OCI-LY1 (cell line): ENCODE results near the gene PARD3B.

Experiments used
- H2AFZ ChIP-seq: fragments of 200-600 bp; sonication (generic), shearing (Covaris generic); 2 replicates; pipeline ENCODE4 v1.6.0; 2014; ENCODE audit warnings: antibody characterized with exemption, mild to moderate bottlenecking, low read length
- H3F3A ChIP-seq: fragments of 200-600 bp; sonication (generic), shearing (Covaris generic); 2 replicates; pipeline ENCODE4 v1.6.0; 2014; ENCODE audit warnings: mild to moderate bottlenecking, antibody characterized with exemption, low read length, moderate library complexity; ENCODE audit not compliant: insufficient read depth
- H3K27ac ChIP-seq: fragments of 200-600 bp; sonication (generic); 2 replicates; pipeline ENCODE4 v1.5.1; 2014; ENCODE audit warnings: low read length, mixed run types, mild to moderate bottlenecking, low read depth; ENCODE audit not compliant: poor library complexity, severe bottlenecking
- H3K27me3 ChIP-seq: fragments of 200-600 bp; sonication (generic); 2 replicates; pipeline ENCODE4 v1.6.0; 2014; ENCODE audit warnings: antibody characterized with exemption, mild to moderate bottlenecking, low read length, moderate library complexity; ENCODE audit not compliant: insufficient read depth
- H3K36me3 ChIP-seq: fragments of 200-600 bp; sonication (generic); 2 replicates; pipeline ENCODE4 v1.6.1; 2014; ENCODE audit warnings: mild to moderate bottlenecking, antibody characterized with exemption, low read length, moderate library complexity, mixed read lengths; ENCODE audit not compliant: insufficient read depth
- H3K4me1 ChIP-seq: fragments of 200-600 bp; sonication (generic); 2 replicates; pipeline ENCODE4 v1.5.1; 2014; ENCODE audit warnings: mild to moderate bottlenecking, low read length, moderate library complexity; ENCODE audit not compliant: insufficient read depth, severe bottlenecking
- H3K4me2 ChIP-seq: fragments of 200-600 bp; sonication (generic), shearing (Covaris generic); 2 replicates; pipeline ENCODE4 v1.6.1; 2014; ENCODE audit warnings: low read length
- H3K4me3 ChIP-seq: fragments of 200-600 bp; sonication (generic); 2 replicates; pipeline ENCODE4 v1.5.1; 2014; ENCODE audit warnings: low read length, low read depth, mild to moderate bottlenecking, mixed read lengths; ENCODE audit not compliant: poor library complexity, severe bottlenecking
- H3K79me2 ChIP-seq: fragments of 200-600 bp; shearing (Covaris generic); 2 replicates; pipeline ENCODE4 v1.6.1; 2016; ENCODE audit warnings: mixed run types, low read length, mixed read lengths; ENCODE audit not compliant: insufficient read depth
- H3K9ac ChIP-seq: fragments of 200-600 bp; sonication (generic), shearing (Covaris generic); 2 replicates; pipeline ENCODE4 v1.6.1; 2014; ENCODE audit warnings: mild to moderate bottlenecking, low read length, mixed read lengths
- H3K9me2 ChIP-seq: fragments of 200-600 bp; sonication (generic), shearing (Covaris generic); 2 replicates; pipeline ENCODE4 v1.6.1; 2014; ENCODE audit warnings: low read depth, mild to moderate bottlenecking, low read length, mixed read lengths
- H3K9me3 ChIP-seq: fragments of 200-600 bp; shearing (Covaris generic); 2 replicates; pipeline ENCODE4 v1.6.1; 2014; ENCODE audit warnings: low read length, mixed read lengths
- H4K20me1 ChIP-seq: fragments of 200-600 bp; sonication (generic), shearing (Covaris generic); 2 replicates; pipeline ENCODE4 v1.6.0; 2016; ENCODE audit warnings: mild to moderate bottlenecking, low read length; ENCODE audit not compliant: insufficient read depth
- CTCF ChIP-seq: fragments of 200-600 bp; sonication (generic), shearing (Covaris generic); IDR thresholded peaks from 2 replicates; pipeline ENCODE4 v1.5.1; 2017; ENCODE audit warnings: mild to moderate bottlenecking, antibody characterized with exemption, low read length, moderate library complexity, mixed read lengths
- EZH2 ChIP-seq: fragments of 200-600 bp; sonication (generic), shearing (Covaris generic); IDR thresholded peaks from 2 replicates; pipeline ENCODE4 v1.8.0; 2017; ENCODE audit warnings: borderline replicate concordance, mixed run types, mild to moderate bottlenecking, antibody characterized with exemption, low read length, moderate library complexity, mixed read lengths

PARD3B gene

DNA sequence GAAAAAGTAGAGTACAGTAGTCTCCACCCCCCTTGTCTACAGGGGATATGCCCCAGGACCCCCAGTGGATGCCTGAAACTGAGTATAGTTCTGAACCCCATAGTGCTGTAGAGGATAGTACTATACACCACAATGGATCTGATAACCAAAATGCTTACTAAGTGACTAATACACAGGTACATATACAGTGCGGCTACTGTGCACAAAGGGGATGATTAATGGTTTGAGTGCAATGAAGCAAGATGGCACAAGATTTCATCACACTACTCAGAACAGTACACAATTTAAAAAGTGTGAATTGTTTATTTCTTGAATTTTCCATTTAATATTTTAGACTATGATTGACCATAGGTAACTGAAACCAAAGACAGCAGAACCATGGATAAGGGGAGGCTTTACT is 690.2 kb downstream of the PARD3B start:
- no peak overlapping the region for H3K27ac ChIP-seq
- H4K20me1 ChIP-seq: no peaks in the 10 kb centered on the region
- H3K27me3 ChIP-seq: no peaks in the 10 kb centered on the region
- no peaks in the 10 kb centered on the region for H3K79me2 ChIP-seq
- no peaks in the 10 kb centered on the region for H3K9me2 ChIP-seq
- no peak overlapping the region for H2AFZ ChIP-seq
- no peak overlapping the region for H3K9ac ChIP-seq
- TF ChIP-seq CTCF (no peak), EZH2 (no peak)
- no peak overlapping the region for H3K4me3 ChIP-seq
- no peaks in the 10 kb centered on the region for H3K9me3 ChIP-seq
- no peak overlapping the region for H3K4me2 ChIP-seq
- H3K4me1 ChIP-seq: no peaks in the 10 kb centered on the region
- H3K36me3 ChIP-seq: no peaks in the 10 kb centered on the region
- H3F3A ChIP-seq: no peaks in the 10 kb centered on the region

DNA sequence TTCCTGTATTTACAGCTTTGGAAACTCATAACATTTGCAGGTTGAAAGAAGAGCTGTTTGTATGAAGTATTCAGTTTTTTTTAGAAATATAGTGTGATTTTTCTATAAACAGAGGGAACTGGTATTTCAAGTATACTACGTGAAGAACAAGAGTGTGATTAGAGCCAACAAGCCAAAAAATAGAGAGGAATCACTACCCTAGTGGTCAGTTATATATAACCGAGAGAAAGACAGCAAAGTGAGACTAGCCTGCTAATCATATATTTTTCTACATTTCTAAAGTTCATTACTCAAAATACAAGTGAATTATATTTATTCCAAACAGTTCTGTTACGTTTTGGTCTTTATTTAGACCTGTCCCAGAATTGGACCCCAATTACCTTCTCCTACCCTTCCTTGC is 692.2 kb downstream of the PARD3B start:
- TF ChIP-seq EZH2 (no peak), CTCF (no peak)
- Histone ChIP-seq H3K27ac (no peak overlapping the region), H4K20me1 (no peaks in the 10 kb centered on the region), H3K9me3 (no peaks in the 10 kb centered on the region), H3K36me3 (no peaks in the 10 kb centered on the region), H3K79me2 (no peaks in the 10 kb centered on the region), H3F3A (no peaks in the 10 kb centered on the region), H3K4me1 (no peaks in the 10 kb centered on the region), H3K9ac (no peak overlapping the region), H3K27me3 (no peaks in the 10 kb centered on the region), H3K4me3 (no peak overlapping the region), H2AFZ (no peak overlapping the region), H3K9me2 (no peaks in the 10 kb centered on the region), H3K4me2 (no peak overlapping the region)

- Histone ChIP-seq H3K4me3 (no peak overlapping the region), H3F3A (no peaks in the 10 kb centered on the region), H3K79me2 (no peaks in the 10 kb centered on the region), H4K20me1 (no peaks in the 10 kb centered on the region), H3K27ac (no peak overlapping the region), H2AFZ (no peak overlapping the region), H3K4me2 (no peak overlapping the region), H3K9me2 (no peaks in the 10 kb centered on the region), H3K9ac (no peak overlapping the region), H3K27me3 (no peaks in the 10 kb centered on the region), H3K9me3 (no peaks in the 10 kb centered on the region), H3K4me1 (no peaks in the 10 kb centered on the region), H3K36me3 (no peaks in the 10 kb centered on the region)
- TF ChIP-seq EZH2 (no peak), CTCF (no peak)
Measured at GRCh38 chr2:205245001-205245400, 699.7 kb downstream of the PARD3B start.
